Esophagus mucosa (tissue), 1 donor: ENCODE data around the gene MFAP2. TPM values are rescaled to one million over a fixed set of nuclear protein-coding genes. Genes with fewer than 3 reads are reported as not detected.
A peak's percentile ranks its signal among the peaks of the same experiment; 100 is the strongest.
"Not testable (repeated sequence)": the region's sequence is repeated elsewhere in the genome, so short reads cannot be mapped to it uniquely, and the experiment has no call there.

Source experiments
- ATAC-seq: fragments of 200-7000 bp; cut with Tn5 transposase; one replicate; pipeline ENCODE4 v1.9.1; 2020
- total RNA-seq: library from RNA; stranded (reverse); gene quantifications from one replicate; pipeline ENCODE4 v1.2.4, GENCODE V29; 2023
- donor health status: DM: yes; HTN: yes; CAD: no.

Gene MFAP2
- total RNA-seq, 1 donor from 2014 or later: 5.3 TPM

GRCh38 chr1:16978567-16979474 lies 1.6 kb downstream of the MFAP2 start:
- peak; percentile 4 for ATAC-seq

- peak; percentile 19 for ATAC-seq
Measured at GRCh38 chr1:16978139-16978538, 2.3 kb downstream of the MFAP2 start.

DNA sequence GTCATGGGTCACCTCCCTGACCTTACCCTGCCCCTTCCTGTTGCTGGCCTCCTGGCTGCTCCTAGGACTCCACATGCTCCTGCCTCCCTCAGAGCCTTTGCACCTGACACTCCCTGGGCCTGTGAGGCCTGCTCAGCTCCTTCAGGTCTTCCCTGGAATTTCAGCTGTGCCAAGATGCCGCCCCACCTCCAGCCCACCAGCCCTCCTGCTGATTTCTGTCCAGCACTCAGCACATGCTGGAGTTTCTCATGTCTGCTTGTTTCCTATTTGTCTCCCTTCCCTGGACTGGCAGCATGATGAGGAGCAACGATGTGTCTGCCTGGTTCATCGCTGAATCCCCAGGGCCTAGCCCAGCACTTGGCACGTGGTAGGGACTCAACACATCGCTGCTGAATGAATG lies 3.0 kb downstream of the MFAP2 start:
- ATAC-seq: no peak

DNA sequence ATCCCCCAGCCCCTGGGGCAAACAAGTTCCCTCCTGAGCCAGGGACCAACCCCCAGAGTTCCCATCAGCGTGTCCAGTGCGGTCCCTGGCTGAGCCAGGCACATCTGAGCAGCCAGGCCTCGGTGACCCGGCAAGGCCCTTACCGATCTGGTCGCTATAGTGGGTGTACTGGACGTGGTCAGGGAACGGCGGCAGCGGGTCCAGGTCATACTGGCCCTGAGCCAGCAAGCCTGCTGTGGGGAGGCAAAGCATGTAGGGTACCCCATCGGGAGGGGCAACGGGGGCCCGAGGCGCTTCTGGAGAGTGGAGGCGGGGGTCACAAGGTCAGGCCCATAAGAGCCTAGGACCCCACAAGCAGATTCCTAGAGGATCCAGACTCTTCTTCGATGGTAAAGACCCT lies 3.5 kb downstream of the MFAP2 start:
- ATAC-seq: no peak

- ATAC-seq: no peak
Measured at GRCh38 chr1:16975838-16976237, 4.6 kb downstream of the MFAP2 start.

- ATAC-seq: no peak
Measured at GRCh38 chr1:16975211-16975610, 5.2 kb downstream of the MFAP2 start.

DNA sequence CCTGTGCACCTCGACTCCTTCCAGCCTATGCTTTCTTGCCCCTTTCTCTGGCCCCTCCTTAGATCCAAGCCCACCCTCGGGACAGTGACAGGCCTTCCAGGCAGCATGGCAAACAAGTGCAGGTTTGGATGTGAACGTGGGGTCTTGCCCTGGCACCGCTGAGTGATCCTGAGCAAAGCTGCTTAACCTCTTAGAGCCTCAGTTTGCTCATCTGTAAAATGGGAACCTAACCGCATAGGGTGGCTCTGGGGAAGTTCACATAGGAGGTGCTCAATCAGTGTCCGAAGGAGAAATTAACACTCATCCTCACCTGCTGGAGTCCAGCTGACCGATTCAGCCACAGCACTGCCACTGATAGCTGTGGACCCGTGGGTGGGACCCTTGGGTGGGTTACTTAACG lies 7.2 kb downstream of the MFAP2 start:
- no peak for ATAC-seq

- no peak for ATAC-seq
Measured at GRCh38 chr1:16972189-16972895, 8.1 kb downstream of the MFAP2 start.

- no peak for ATAC-seq
Measured at GRCh38 chr1:16971341-16972188, 8.9 kb downstream of the MFAP2 start.

DNA sequence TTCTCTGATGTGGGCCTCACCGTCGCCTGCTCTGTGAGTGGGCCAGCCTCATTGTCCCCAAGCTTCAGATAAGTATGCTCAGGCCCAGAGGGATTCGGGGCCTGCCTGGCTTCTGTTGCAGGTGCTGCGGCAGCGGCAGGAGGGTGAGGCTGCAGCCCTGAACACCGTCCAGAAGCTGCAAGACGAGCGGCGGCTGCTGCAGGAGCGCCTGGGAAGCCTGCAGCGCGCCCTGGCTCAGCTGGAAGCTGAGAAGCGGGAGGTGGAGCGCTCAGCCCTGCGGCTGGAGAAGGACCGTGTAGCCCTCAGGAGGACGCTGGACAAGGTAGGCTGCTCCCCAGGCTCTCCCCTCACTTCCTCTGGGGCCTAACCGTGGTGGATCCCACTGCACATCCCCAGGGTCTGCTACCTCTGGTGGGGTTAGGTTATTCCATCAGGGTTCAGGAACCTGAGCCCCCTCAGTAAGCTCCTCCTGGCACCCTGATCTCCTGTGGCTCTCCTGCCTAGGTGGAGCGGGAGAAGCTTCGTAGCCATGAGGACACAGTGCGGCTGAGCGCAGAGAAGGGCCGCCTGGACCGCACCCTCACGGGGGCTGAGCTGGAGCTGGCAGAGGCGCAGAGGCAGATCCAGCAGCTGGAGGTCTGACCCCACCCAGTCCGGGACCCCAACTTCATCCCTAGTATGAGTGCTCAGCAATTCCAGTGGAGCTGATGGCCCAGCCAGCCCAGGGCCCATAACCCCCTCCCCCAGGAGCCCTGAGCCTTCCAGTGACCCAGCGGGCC lies 10.1 kb downstream of the MFAP2 start:
- no peak for ATAC-seq

DNA sequence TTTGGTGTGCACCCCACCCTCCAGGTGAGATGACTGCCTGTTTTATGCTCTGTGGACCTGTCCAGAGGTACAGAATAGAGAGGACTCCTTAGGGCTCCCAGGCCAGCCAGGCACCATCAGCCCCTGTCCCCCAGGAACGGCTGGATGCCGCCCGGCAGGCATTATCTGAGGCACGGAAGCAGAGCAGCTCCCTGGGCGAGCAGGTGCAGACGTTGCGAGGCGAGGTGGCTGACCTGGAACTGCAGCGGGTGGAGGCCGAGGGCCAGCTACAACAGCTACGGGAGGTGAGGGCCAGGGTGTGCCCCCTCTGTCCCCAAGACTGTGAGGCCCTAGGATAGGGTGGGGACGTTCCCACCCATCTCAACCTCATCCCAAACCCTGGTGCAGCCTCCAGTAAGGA lies 10.8 kb downstream of the MFAP2 start:
- no peak for ATAC-seq

- no peak for ATAC-seq
Measured at GRCh38 chr1:16969057-16969611, 11.3 kb downstream of the MFAP2 start.

- no peak for ATAC-seq
Measured at GRCh38 chr1:16968372-16968771, 12.0 kb downstream of the MFAP2 start.

- no peak for ATAC-seq
Measured at GRCh38 chr1:16967962-16968361, 12.5 kb downstream of the MFAP2 start.

DNA sequence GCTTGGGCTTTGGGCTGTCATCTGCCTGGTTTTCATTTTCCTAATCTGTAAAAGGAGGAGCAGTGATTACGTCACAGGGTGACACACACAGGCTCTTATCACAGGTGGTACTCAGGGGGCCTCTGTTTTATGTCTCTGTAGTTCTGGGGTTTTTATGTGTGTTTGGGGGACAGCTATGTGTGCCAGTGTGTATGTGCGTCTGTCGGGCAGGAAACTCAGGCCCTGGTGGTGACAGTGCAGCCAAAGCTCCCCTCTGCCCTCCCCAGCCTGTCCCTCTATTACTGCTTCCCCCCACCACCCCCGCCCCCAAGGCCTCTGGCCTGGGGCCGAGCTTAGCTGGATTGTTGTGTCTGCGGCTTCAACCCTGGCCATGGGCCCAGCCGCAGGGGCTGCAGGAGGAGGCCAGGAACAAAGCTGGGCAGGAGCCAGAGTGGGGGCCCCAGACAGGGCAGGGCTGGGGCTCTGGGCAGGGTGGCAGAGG lies 13.3 kb downstream of the MFAP2 start:
- no peak for ATAC-seq

DNA sequence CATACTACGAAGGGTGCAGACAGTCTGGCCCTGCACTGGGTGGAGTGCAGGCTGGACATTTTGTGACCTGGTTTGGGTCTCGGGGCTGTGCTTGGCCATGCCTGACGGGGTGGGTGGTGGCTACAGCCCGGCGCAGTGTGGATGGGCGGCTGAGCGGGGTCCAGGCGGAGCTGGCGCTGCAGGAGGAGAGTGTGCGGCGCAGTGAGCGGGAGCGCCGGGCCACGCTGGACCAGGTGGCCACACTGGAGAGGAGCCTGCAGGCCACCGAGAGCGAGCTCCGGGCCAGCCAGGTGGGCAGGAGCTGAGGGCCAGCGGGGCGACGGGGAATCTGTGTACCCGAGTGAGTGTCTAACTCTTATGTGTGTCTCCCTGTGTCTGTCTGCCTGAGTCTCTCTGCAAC lies 14.1 kb downstream of the MFAP2 start:
- no peak for ATAC-seq

DNA sequence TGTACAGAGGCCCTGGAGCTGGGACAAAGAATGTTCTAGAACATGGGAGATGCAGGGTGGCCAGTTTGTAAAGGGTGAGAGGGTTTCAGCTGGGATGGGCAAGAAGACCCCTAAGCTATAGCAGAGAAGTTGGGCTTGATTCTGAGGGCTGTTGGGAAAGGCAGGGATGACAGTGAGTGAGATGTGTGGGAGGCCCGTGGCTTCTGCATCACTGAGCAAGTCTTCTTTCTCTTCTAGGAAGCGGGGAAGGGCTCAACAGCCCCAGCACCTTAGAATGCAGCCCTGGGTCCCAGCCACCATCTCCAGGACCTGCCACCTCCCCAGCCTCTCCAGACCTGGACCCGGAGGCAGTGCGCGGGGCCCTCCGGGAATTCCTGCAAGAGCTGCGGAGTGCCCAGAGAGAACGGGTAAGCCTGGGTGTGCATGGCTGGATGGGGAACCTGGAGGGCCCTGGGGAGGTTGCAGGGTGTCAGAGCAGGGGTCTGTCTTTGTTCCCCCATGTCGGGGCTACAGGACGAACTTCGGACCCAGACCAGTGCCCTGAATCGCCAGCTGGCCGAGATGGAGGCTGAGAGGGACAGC lies 14.8 kb downstream of the MFAP2 start:
- ATAC-seq: no peak

DNA sequence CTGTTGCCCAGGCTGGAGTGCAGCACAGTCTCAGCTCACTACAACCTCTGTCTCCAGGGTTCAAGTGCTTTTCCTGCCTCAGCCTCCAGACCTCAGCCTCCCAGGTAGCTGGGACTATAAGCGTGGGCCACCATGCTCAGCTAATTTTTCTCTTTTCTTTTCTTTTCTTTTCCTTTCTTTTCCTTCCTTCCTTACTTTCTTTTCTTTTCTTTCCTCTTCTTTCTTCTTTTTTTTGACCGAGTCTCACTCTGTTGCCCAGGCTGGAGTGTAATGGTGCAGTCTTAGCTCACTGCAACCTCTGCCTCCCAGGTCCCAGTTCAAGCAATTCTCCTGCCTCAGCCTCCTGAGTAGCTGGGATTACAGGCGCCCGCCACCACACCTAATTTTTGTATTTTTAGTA lies 16.3 kb downstream of the MFAP2 start:
- ATAC-seq: not testable (repeated sequence)

GRCh38 chr1:16961297-16962133 lies 18.9 kb downstream of the MFAP2 start:
- no peak for ATAC-seq

DNA sequence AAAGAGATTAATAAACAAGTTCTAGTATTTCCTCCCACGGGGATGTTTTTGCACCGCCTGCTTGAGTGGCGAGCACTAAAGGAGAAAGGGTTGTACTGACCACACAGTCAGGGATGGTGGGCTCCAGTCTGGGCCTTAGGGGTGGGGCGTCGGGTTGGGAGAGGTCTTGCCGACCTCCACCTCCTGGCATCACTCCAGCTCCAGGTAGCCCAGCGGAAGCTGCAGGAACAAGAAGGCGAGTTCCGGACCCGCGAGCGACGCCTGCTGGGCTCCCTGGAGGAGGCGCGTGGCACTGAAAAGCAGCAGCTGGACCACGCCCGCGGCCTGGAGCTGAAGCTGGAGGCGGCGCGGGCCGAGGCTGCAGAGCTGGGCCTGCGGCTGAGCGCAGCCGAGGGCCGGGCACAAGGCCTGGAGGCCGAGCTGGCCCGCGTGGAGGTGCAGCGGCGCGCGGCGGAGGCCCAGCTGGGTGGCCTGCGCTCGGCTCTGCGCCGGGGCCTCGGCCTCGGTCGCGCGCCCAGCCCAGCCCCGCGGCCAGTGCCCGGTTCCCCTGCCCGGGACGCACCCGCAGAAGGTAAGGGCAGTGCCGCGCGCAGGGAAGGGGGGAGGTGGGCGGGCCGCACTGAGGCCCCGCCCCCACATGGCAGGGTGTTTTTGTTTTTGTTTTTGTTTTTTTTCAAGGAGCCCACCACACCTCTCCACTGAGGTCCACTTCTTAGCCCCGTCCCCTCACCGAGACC lies 19.7 kb downstream of the MFAP2 start:
- peak; percentile 72 for ATAC-seq
